Progenitor cell of endocrine pancreas (in vitro differentiated cells): ENCODE measurements around the gene CHN1. TPM values are rescaled to one million over a fixed set of nuclear protein-coding genes. Genes with fewer than 3 reads are reported as not detected.

Experiments
- DNase-seq: peaks from one replicate; pipeline ENCODE4 v3.0.0; 2021; ENCODE audit warnings: low spot score; ENCODE audit not compliant: unreplicated experiment
- H3K27ac Mint-ChIP-seq: 2 replicates; pipeline ENCODE4 v1.8.0; 2021; ENCODE audit warnings: mild to moderate bottlenecking, moderate library complexity, mixed read lengths
- H3K27me3 Mint-ChIP-seq: 2 replicates; pipeline ENCODE4 v1.8.0; 2021; ENCODE audit warnings: mixed read lengths
- H3K36me3 Mint-ChIP-seq: 2 replicates; pipeline ENCODE4 v1.8.0; 2022; ENCODE audit warnings: mixed read lengths; ENCODE audit not compliant: insufficient read depth
- H3K4me1 Mint-ChIP-seq: 2 replicates; pipeline ENCODE4 v1.8.0; 2021; ENCODE audit warnings: low read depth, mixed read lengths
- H3K4me3 Mint-ChIP-seq: 2 replicates; pipeline ENCODE4 v1.8.0; 2021; ENCODE audit warnings: low read depth, mild to moderate bottlenecking, moderate library complexity, mixed read lengths
- H3K9me3 Mint-ChIP-seq: 2 replicates; pipeline ENCODE4 v1.8.0; 2021; ENCODE audit warnings: low read depth, mixed read lengths
- total RNA-seq: library from RNA; stranded (reverse); gene quantifications from 2 replicates; pipeline ENCODE4 v1.2.1, GENCODE V29; 2021
- TF ChIP-seq, protein P1 (sequence below): fragments of 200-600 bp; sonication (generic); IDR thresholded peaks from one replicate; pipeline ENCODE4 v1.5.0; 2021; ENCODE audit warnings: antibody characterized with exemption, mild to moderate bottlenecking; ENCODE audit not compliant: unreplicated experiment

CHN1 gene
- total RNA-seq, 1 donor from 2014 or later, result 50.3 TPM

- TF ChIP-seq, protein P1, sequence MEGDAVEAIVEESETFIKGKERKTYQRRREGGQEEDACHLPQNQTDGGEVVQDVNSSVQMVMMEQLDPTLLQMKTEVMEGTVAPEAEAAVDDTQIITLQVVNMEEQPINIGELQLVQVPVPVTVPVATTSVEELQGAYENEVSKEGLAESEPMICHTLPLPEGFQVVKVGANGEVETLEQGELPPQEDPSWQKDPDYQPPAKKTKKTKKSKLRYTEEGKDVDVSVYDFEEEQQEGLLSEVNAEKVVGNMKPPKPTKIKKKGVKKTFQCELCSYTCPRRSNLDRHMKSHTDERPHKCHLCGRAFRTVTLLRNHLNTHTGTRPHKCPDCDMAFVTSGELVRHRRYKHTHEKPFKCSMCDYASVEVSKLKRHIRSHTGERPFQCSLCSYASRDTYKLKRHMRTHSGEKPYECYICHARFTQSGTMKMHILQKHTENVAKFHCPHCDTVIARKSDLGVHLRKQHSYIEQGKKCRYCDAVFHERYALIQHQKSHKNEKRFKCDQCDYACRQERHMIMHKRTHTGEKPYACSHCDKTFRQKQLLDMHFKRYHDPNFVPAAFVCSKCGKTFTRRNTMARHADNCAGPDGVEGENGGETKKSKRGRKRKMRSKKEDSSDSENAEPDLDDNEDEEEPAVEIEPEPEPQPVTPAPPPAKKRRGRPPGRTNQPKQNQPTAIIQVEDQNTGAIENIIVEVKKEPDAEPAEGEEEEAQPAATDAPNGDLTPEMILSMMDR, result no peak
- no peaks in the 10 kb centered on the region for H3K4me1 Mint-ChIP-seq
- peaks cover 21% of the 10 kb centered on the region for H3K27me3 Mint-ChIP-seq
- H3K4me3 Mint-ChIP-seq, result no peak overlapping the region
- H3K36me3 Mint-ChIP-seq, result no peaks in the 10 kb centered on the region
- no peak for DNase-seq
- no peaks in the 10 kb centered on the region for H3K9me3 Mint-ChIP-seq
- no peak overlapping the region for H3K27ac Mint-ChIP-seq
Measured at GRCh38 chr2:174780191-174780840, 224.9 kb downstream of the CHN1 start.

GRCh38 chr2:174779361-174779928 lies 225.7 kb downstream of the CHN1 start:
- H3K4me3 Mint-ChIP-seq, result no peak overlapping the region
- no peak overlapping the region for H3K27ac Mint-ChIP-seq
- peaks cover 21% of the 10 kb centered on the region for H3K27me3 Mint-ChIP-seq
- no peaks in the 10 kb centered on the region for H3K36me3 Mint-ChIP-seq
- no peaks in the 10 kb centered on the region for H3K4me1 Mint-ChIP-seq
- no peaks in the 10 kb centered on the region for H3K9me3 Mint-ChIP-seq
- DNase-seq, result no peak
- TF ChIP-seq, protein P1, result no peak

- TF ChIP-seq, protein P1, result no peak
- H3K27ac Mint-ChIP-seq, result no peak overlapping the region
- H3K27me3 Mint-ChIP-seq, result peaks cover 23% of the 10 kb centered on the region
- H3K4me3 Mint-ChIP-seq, result no peak overlapping the region
- H3K9me3 Mint-ChIP-seq, result no peaks in the 10 kb centered on the region
- no peak for DNase-seq
- H3K36me3 Mint-ChIP-seq, result no peaks in the 10 kb centered on the region
- H3K4me1 Mint-ChIP-seq, result no peaks in the 10 kb centered on the region
Measured at GRCh38 chr2:174778085-174778981, 226.8 kb downstream of the CHN1 start.

- Mint-ChIP-seq H3K9me3 (no peaks in the 10 kb centered on the region), H3K27me3 (peaks cover 22% of the 10 kb centered on the region), H3K4me1 (no peaks in the 10 kb centered on the region), H3K4me3 (no peak overlapping the region), H3K36me3 (no peaks in the 10 kb centered on the region), H3K27ac (no peak overlapping the region)
- DNase-seq, result no peak
- TF ChIP-seq, protein P1, result no peak
Measured at GRCh38 chr2:174777347-174778084, 227.7 kb downstream of the CHN1 start.

DNA sequence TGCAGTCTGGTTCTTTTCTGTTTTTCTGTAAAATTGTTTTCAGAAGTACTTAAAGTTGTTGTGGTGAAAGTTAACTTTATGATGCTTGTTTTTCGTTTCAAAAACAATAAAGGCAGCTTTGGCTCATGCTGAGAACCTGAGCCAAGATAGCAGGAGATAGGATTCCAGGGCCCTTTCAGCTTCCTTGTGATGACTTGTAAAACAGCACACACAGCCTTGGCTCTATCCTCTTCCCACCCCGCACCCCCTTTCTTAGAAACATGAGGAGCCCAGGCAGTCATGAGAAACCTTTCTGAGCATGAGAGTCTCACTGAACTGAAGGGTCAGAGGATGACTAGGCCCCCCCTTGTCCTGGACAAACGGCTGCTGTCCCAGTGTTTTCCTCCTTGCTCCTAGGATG lies 228.5 kb downstream of the CHN1 start:
- Mint-ChIP-seq H3K4me1 (peaks cover 1% of the 10 kb centered on the region), H3K36me3 (no peaks in the 10 kb centered on the region), H3K27me3 (peaks cover 19% of the 10 kb centered on the region), H3K9me3 (no peaks in the 10 kb centered on the region), H3K27ac (no peak overlapping the region), H3K4me3 (no peak overlapping the region)
- DNase-seq, result no peak
- TF ChIP-seq, protein P1, result no peak
